ENCODE results near the gene MROH7. TPM values are rescaled to one million over a fixed set of nuclear protein-coding genes. Genes with fewer than 3 reads are reported as not detected.

The MROH7 gene
- total RNA-seq, 1 donor from 2014 or later: not detected

DNA sequence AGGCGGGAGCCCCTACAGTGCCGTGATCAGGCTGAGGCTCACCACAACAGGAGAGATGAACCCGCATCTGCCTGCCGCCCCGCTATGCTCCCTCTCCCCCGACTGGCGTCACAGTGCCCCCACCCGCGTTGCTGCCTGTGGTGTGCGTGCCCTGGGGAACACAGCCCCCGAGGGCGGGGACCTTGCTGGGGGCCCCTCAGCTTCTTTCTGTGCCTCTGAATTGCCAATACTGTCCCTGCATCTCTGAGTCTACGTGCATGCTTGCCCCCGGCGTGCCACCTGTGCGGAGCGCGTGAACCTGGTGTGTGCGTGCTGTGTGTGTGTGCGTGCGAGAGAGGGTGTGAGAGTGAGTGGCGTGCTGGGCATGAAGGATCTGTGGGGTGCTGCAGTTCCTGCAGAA lies 112.5 kb downstream of the MROH7 start:
- H3K27ac Mint-ChIP-seq: no peak overlapping the region

DNA sequence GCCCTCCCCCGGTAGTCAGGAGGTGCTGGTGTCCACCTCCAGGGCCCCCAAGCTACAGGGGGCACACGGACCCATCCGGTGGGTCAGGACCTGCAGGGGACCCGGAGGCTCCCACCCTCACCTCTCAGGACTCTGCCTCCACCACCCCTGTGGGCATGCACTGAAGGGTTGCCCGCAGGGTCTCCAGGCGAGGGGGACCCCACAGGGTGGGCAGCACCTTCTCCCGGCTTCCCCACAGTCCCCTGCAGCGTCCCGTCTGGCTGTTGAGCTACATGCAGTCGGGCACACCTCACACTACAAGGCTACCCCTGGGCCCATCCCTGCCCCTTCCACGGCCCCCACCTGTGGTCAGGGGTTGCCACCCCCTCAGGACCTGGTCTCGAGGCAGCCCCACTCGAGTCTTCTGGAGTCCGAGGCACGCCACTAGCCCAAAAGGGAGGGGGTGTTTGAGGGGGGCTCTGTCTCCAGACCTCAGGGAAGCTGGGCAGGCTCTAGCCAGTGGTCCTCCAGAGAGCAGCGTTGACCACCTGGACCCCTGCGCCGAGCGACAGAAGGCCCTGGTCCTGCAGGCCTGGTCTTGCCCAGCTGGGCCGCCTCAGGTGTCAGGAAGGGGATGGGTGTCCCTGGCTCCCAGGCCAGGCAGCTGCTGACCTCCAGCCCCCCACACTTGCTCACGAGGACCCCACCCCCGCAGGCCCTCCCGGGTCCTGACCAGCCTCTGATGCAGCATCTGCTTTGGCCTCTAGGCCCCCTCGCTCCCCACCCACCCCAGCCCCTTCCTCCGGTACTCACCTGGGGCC lies 113.1 kb downstream of the MROH7 start:
- Mint-ChIP-seq H3K27ac (no peak overlapping the region), H3K27me3 (no peaks in the 10 kb centered on the region), H3K36me3 (ENCODE audit: low read depth) (peaks cover 21% of the 10 kb centered on the region), H3K4me1 (no peaks in the 10 kb centered on the region), H3K4me3 (no peak overlapping the region), H3K9me3 (no peaks in the 10 kb centered on the region)
- DNase-seq (no peak), ATAC-seq (ENCODE audit: low read depth) (no peak)
- CTCF ChIA-PET: no interaction called here
- POLR2A ChIA-PET: no interaction called here
- intact Hi-C loops (cut with micrococcal nuclease): no loop called here
- no peak for TF ChIP-seq CTCF (IDR thresholded peaks at IDR 0.05)

More for the DNA sequence above, 112.5 kb downstream of the MROH7 start:
- ATAC-seq (ENCODE audit: low read depth) (no peak), DNase-seq (no peak)
- ChIA-PET CTCF (no interaction called here), POLR2A (no interaction called here)
- intact Hi-C loops (cut with micrococcal nuclease): no loop called here
- no peak overlapping the region for H3K4me3 Mint-ChIP-seq
- no peaks in the 10 kb centered on the region for H3K27me3 Mint-ChIP-seq
- peaks cover 21% of the 10 kb centered on the region for H3K36me3 Mint-ChIP-seq (ENCODE audit: low read depth)
- no peaks in the 10 kb centered on the region for H3K4me1 Mint-ChIP-seq
- H3K9me3 Mint-ChIP-seq: no peaks in the 10 kb centered on the region
- no peak for TF ChIP-seq CTCF (IDR thresholded peaks at IDR 0.05)

GRCh38 chr1:54757833-54758232 lies 116.2 kb downstream of the MROH7 start:
- no peak overlapping the region for H3K4me3 Mint-ChIP-seq
- peaks cover under 1% of the 10 kb centered on the region for H3K4me1 Mint-ChIP-seq
- no peak for TF ChIP-seq CTCF (IDR thresholded peaks at IDR 0.05)
- no peak for DNase-seq
- intact Hi-C loops (cut with micrococcal nuclease): no loop called here
- ChIA-PET POLR2A (no interaction called here), CTCF (no interaction called here)
- H3K27ac Mint-ChIP-seq: no peak overlapping the region
- no peak for ATAC-seq (ENCODE audit: low read depth)
- no peaks in the 10 kb centered on the region for H3K9me3 Mint-ChIP-seq
- H3K36me3 Mint-ChIP-seq (ENCODE audit: low read depth): peaks cover 21% of the 10 kb centered on the region
- no peaks in the 10 kb centered on the region for H3K27me3 Mint-ChIP-seq

DNA sequence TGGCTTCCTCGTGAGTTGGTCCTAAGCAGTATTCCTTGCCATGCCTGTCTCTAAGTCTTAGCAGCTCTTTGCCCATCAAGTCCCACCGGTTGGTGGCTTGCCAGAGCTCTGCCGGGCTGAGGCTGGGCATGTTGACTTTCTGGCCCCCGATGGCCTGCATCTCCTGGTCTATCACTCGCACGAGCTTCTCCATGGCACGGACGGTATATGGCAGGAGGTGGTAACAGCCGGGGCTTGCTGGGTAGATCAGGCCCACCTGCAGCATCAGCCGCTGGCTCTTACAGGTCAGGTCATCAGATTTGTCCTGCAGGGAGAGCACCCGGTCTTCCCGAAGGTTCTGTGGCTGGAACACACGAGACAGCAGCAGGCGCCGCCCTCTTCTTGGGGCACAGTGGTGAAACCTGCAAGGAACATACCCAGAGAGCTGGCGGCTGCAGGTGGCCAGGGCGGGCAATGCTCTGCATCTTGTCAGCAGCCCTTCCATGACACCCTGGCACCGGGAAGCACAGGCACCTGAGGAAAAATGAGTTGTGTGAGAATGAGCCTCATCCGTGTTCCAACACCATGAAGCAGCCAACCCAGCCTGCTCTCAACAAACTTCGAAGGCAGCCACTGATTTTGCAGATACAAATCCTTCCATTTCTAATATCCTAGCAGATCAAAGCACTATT lies 117.2 kb downstream of the MROH7 start:
- Mint-ChIP-seq H3K36me3 (ENCODE audit: low read depth) (peaks cover 21% of the 10 kb centered on the region), H3K27ac (no peak overlapping the region), H3K4me3 (no peak overlapping the region), H3K27me3 (no peaks in the 10 kb centered on the region), H3K4me1 (peaks cover 10% of the 10 kb centered on the region), H3K9me3 (no peaks in the 10 kb centered on the region)
- DNase-seq: no peak
- ChIA-PET POLR2A (no interaction called here), CTCF (no interaction called here)
- TF ChIP-seq CTCF (IDR thresholded peaks at IDR 0.05): no peak
- intact Hi-C loops (cut with micrococcal nuclease): no loop called here
- ATAC-seq (ENCODE audit: low read depth): no peak

Other genes starting within 250 kb of the MROH7 start
- 23.1 and 29.7 TPM in 2 replicates for gene SSBP3, start 235.4 kb upstream of the MROH7 start, total RNA-seq
- gene ACOT11, start 93.6 kb upstream of the MROH7 start, total RNA-seq: 0.10 and 0.16 TPM in 2 replicates
- gene FAM151A, start 18.3 kb upstream of the MROH7 start, total RNA-seq: not detected in 2 replicates
- 30.8 and 31.5 TPM in 2 replicates for gene TTC4, start 74.1 kb downstream of the MROH7 start, total RNA-seq
- 4.3 and 4.8 TPM in 2 replicates for gene PARS2, start 122.7 kb downstream of the MROH7 start, total RNA-seq
- gene TTC22, start 159.5 kb downstream of the MROH7 start, total RNA-seq: 4.9 and 6.0 TPM in 2 replicates
- gene DHCR24, start 245.4 kb downstream of the MROH7 start, total RNA-seq: 49.0 and 55.0 TPM in 2 replicates

Measured in activated B cell treated with CpG ODN at 0.5 μM for 24 hours (primary cell).